Tibial nerve (tissue), 4 donors: Measurements from ENCODE around the gene HAAO. TPM values are rescaled to one million over a fixed set of nuclear protein-coding genes. Genes with fewer than 3 reads are reported as not detected.
A peak's percentile ranks its signal among the peaks of the same experiment; 100 is the strongest.

Source experiments
- DNase-seq, 2 donors: peaks; one replicate each; pipeline ENCODE4 v3.0.0-alpha.2; 2019; ENCODE audit warnings: low spot score in 2 of 2
- H3K27ac ChIP-seq, 4 donors: fragments of 200-600 bp; sonication (generic) in 3 of 4; one replicate each; pipeline ENCODE4 v1.5.1; 2017 to 2019; ENCODE audit warnings: mild to moderate bottlenecking in 1 of 4
- H3K27me3 ChIP-seq, 2 donors: fragments of 200-600 bp; sonication (generic) in 1 of 2; one replicate each; pipeline versions ENCODE4 v1.5.1 to v1.6.0; 2017 to 2019
- H3K36me3 ChIP-seq, 3 donors: fragments of 200-600 bp; sonication (generic); one replicate each; pipeline ENCODE4 v1.5.1; 2018 to 2019
- H3K4me1 ChIP-seq, 4 donors: fragments of 200-600 bp; sonication (generic) in 3 of 4; one replicate each; pipeline ENCODE4 v1.5.1; 2017 to 2019
- H3K4me3 ChIP-seq, 4 donors: fragments of 200-600 bp; sonication (generic) in 3 of 4; one replicate each; pipeline ENCODE4 v1.5.1; 2017 to 2019; ENCODE audit warnings: mild to moderate bottlenecking in 1 of 4, moderate library complexity in 1 of 4
- H3K9me3 ChIP-seq, 4 donors: fragments of 200-600 bp; sonication (generic) in 3 of 4; one replicate each; pipeline ENCODE4 v1.5.1; 2017 to 2019
- EP300 ChIP-seq, 2 donors: sonication (generic); formaldehyde crosslinking; IDR thresholded peaks; one replicate each; pipeline ENCODE4 v1.6.1; 2017; ENCODE audit warnings: antibody characterized with exemption in 2 of 2, mild to moderate bottlenecking in 1 of 2
- POLR2A ChIP-seq, 2 donors: fragments of 450-650 bp; IDR thresholded peaks; one replicate each; pipeline ENCODE4 v1.6.1; 2017; ENCODE audit warnings: antibody characterized with exemption in 2 of 2, mild to moderate bottlenecking in 2 of 2, moderate library complexity in 2 of 2
- WGBS, 2 donors: methylation state at CpG; one replicate each; pipeline ENCODE4 v1.1.5; 2018; 5-methylcytosine and 5-hydroxymethylcytosine counted together
- total RNA-seq, 4 donors: library from RNA; depleted of rRNA; stranded (reverse); fragments of >200 nt; gene quantifications; one replicate each; pipeline ENCODE4 v1.1.0, GENCODE V29; 2016
- TF ChIP-seq, protein P1 (sequence below), 5 experiments: fragments of 200-600 bp in 3 of 5; fragments of 450-650 bp in 2 of 5; sonication (generic) in 3 of 5; IDR thresholded peaks; one replicate each; pipeline ENCODE4 v1.5.1; 2016 to 2019; ENCODE audit warnings: antibody characterized with exemption in 5 of 5, mild to moderate bottlenecking in 3 of 5, moderate library complexity in 2 of 5

The HAAO gene
- total RNA-seq, 4 donors from 2014 or later: 5.9 to 24.1 (median 7.6) TPM

DNA sequence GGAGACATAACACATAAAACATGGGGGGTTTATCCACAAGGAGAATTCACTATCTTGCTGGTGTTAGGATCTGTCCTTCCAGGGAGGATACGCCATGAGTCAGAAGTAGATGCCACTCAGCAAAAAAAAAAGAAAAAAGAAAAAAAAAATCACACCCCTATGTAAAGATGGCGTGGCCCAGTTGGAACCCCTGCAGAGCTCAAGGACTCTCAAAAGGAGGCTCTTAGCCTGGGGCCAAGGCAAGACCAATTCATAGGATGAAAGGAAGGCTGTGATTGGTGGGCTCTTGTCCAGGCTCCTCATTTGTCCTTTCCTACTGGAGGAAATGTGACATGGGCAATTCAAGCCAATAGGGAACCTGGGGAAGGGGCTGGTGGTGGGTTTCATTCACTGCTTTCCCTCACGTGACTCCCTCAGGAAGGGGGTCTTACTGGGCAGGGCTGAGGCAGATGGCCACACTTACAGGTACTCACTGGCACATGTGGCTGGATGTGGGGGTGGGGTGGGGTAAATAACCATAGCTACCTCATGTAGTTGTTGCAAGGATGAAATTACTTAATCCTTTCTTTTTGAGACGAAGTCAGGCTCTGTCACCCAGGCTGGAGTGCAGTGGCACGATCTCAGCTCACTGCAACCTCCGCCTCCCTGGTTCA lies 38.7 kb upstream of the HAAO start:
- no peaks in the 10 kb centered on the region for H3K9me3 ChIP-seq
- TF ChIP-seq EP300 (IDR thresholded peaks at IDR 0.05): no peak
- no peak for TF ChIP-seq POLR2A (IDR thresholded peaks at IDR 0.05)
- TF ChIP-seq, protein P1, sequence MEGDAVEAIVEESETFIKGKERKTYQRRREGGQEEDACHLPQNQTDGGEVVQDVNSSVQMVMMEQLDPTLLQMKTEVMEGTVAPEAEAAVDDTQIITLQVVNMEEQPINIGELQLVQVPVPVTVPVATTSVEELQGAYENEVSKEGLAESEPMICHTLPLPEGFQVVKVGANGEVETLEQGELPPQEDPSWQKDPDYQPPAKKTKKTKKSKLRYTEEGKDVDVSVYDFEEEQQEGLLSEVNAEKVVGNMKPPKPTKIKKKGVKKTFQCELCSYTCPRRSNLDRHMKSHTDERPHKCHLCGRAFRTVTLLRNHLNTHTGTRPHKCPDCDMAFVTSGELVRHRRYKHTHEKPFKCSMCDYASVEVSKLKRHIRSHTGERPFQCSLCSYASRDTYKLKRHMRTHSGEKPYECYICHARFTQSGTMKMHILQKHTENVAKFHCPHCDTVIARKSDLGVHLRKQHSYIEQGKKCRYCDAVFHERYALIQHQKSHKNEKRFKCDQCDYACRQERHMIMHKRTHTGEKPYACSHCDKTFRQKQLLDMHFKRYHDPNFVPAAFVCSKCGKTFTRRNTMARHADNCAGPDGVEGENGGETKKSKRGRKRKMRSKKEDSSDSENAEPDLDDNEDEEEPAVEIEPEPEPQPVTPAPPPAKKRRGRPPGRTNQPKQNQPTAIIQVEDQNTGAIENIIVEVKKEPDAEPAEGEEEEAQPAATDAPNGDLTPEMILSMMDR (IDR thresholded peaks at IDR 0.05): no peak
- H3K36me3 ChIP-seq: no peaks in the 10 kb centered on the region
- peaks cover 0 to 38% (median 18%) of the 10 kb centered on the region in 4 donors for H3K4me1 ChIP-seq
- H3K27me3 ChIP-seq: no peaks in the 10 kb centered on the region
- H3K4me3 ChIP-seq: no peak overlapping the region
- WGBS, 2 donors: 96 to 97% methylated on average over 6 of the region's 6 CpGs
- no peak overlapping the region for H3K27ac ChIP-seq
- DNase-seq: no peak

DNA sequence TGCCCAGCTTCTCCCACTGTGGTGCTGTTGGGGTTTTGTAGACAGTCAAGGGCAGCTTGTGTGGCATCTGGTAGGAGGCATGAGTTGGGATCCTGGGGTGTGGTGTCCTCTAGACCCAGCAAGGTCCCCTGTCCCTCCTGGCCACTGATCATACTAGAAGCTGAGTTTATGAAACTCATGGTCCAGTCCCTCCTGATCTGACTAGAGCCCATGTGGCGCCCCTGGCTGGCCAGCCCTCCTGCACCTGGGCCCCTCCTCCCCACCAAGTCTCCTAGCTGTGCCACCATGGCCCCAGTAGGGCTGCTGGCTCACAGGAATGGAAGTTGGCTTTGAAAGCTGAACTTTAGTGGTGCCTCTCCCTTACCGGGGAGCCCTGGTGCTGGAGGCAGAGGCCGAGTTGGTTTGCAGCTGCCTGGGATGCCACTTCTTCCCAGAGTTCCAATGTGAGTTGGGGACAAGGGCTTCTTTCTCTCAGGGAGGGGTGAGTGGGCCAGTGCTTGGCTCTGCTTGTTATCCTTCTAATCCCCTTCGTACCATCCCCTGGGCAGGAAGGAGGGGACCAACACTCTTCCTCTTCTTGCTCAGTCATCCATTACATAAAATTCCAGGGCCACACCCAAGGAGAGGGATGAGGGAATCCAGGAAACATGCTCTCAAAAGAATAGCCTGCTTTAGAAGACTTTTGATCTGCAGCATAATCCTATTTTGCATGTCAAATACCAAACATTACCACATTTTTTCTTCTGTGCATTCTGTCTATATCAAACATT lies 37.5 kb upstream of the HAAO start:
- Histone ChIP-seq H3K4me3 (no peak overlapping the region), H3K9me3 (no peaks in the 10 kb centered on the region), H3K27ac (peak overlapping the region in 3 of 4 donors; percentile 56 to 87 (median 86)), H3K4me1 (peaks cover 0 to 35% (median 18%) of the 10 kb centered on the region in 4 donors), H3K27me3 (no peaks in the 10 kb centered on the region), H3K36me3 (no peaks in the 10 kb centered on the region)
- TF ChIP-seq POLR2A (IDR thresholded peaks at IDR 0.05): no peak
- DNase-seq: no peak
- 47 to 59% methylated on average over 4 of the region's 4 CpGs for WGBS, 2 donors

DNA sequence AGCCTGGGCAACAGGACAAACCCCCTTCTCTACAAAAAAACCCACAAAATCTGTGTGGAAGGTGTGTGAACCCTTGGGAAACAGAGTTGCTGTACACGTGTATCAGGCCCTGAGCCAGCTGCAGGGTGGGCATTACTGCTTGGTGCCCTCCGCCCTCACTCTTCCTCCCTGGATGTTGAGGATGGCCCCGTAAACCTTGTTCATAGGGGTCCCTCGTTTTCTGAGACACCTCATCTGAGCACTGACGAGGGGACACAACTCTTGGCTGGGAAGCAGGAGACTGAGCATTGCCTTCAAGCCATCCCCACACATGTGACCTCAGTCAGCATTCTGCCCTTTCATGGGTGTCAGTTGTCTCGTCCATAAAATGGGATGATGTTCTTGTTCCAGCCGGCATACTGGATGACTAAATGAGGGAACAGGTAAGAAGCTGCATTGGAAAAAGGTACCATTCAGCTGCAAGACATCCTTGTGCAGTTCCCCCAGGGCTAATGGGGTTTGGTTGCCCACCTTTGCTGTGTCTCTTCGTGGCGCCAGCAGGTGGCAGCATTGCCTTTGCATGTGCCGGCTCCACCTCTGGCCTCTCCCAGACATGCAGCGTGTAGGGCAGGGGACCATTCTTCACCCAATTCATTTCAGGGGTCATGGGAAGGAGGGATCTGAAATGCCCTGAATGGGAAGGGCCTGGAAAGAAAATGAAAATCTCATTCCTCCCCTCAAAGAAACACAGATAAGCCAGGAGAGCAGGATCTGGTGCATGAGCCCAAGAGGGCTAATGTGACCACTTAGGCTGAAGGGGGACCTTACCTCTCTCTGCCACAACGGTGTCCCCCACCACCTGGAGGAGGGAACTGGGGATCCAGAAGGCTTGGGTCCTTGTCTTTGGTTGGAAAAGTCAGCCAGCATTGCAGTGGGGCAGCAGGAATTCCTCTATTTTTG lies 36.4 kb upstream of the HAAO start:
- Histone ChIP-seq H3K4me3 (no peak overlapping the region), H3K9me3 (no peaks in the 10 kb centered on the region), H3K27ac (peak overlapping the region; percentile 56 to 87 (median 76)), H3K4me1 (peaks cover 0 to 35% (median 18%) of the 10 kb centered on the region in 4 donors), H3K27me3 (no peaks in the 10 kb centered on the region), H3K36me3 (no peaks in the 10 kb centered on the region)
- DNase-seq: peak; percentile 72 to 82
- WGBS, 2 donors: 28 to 30% methylated on average over 12 of the region's 12 CpGs
- TF ChIP-seq, protein P1 (IDR thresholded peaks at IDR 0.05): peak; percentile 87 to 96 (median 93)
- TF ChIP-seq EP300 (IDR thresholded peaks at IDR 0.05) (peak in 1 of 2 donors; percentile 73), POLR2A (IDR thresholded peaks at IDR 0.05) (no peak)

DNA sequence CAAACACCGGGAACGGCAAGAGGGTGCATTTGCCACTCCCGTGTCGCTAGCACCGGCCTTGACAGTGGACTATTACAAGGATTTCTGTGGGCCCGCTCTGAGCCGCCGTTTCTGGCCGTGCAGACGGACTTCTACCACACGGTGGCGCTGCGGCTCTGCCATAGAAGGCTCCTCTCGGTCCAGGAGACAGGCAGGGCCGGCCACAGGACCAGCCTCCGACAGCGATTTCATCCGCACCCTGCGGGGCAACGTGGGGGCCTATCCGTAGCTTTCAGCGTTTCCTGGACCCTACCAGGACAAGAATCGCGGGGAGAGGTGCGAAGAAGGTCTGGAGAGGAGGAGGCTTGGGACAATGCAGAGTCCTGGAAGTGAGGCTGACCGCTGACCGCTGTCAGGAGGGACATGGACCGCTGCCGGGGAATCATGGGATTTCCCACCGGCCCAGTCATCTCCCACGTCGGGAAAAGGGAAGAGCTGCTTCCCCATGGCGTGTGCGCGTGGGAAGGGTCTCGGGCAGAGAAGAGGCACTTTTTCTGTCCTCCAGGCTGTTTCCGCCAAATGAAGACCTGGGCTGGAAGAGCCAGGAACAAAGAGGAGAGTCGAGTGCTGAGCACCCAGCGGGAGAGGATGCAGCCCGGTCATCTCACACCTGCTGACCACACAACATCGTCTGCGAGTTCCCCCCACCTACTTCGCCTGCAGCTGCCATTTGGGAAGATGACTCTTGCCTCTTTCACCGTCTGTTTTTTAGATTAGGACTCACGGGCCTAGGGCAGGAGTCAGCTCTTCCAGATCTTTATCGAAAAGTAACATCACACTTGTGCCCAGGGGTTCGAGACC lies 35.5 kb upstream of the HAAO start:
- WGBS, 2 donors: 25 to 28% methylated on average over 39 to 47 of the region's 47 CpGs
- Histone ChIP-seq H3K27me3 (no peaks in the 10 kb centered on the region), H3K4me1 (peaks cover 0 to 35% (median 18%) of the 10 kb centered on the region in 4 donors), H3K36me3 (no peaks in the 10 kb centered on the region), H3K27ac (peak overlapping the region; percentile 56 to 87 (median 76)), H3K9me3 (no peaks in the 10 kb centered on the region), H3K4me3 (peak overlapping the region; percentile 8 to 45 (median 30))
- peak; percentile 90 to 92 for DNase-seq
- peak in 1 of 2 donors; percentile 61 for TF ChIP-seq EP300 (IDR thresholded peaks at IDR 0.05)
- TF ChIP-seq, protein P1 (IDR thresholded peaks at IDR 0.05): peak; percentile 90 to 97 (median 93)
- TF ChIP-seq POLR2A (IDR thresholded peaks at IDR 0.05): no peak
